Tibial artery (tissue), 4 donors: ENCODE data around the gene NUF2.

Source experiments
- DNase-seq, 2 donors: peaks; one replicate each; pipeline ENCODE4 v3.0.0-alpha.2; 2019
- H3K27ac ChIP-seq, 2 donors: fragments of 200-600 bp; sonication (generic) in 1 of 2; 1 replicate in 1 of 2; 2 replicates in 1 of 2; pipeline ENCODE4 v1.5.1; 2018 to 2019; ENCODE audit warnings: mild to moderate bottlenecking in 1 of 2
- H3K27me3 ChIP-seq, 2 donors: fragments of 200-600 bp; sonication (generic) in 1 of 2; one replicate each; pipeline versions ENCODE4 v1.5.1 to v1.6.0; 2016 to 2019
- H3K36me3 ChIP-seq, 3 donors: fragments of 200-600 bp; sonication (generic) in 2 of 3; one replicate each; pipeline ENCODE4 v1.5.1; 2016 to 2019; ENCODE audit warnings: mild to moderate bottlenecking in 2 of 3
- H3K4me1 ChIP-seq, 4 donors: fragments of 200-600 bp; sonication (generic) in 2 of 4; 1 replicate in 3 of 4; 2 replicates in 1 of 4; pipeline ENCODE4 v1.5.1; 2016 to 2019
- H3K4me3 ChIP-seq, 2 donors: fragments of 200-600 bp; sonication (generic) in 1 of 2; 1 replicate in 1 of 2; 2 replicates in 1 of 2; pipeline ENCODE4 v1.5.1; 2018 to 2019; ENCODE audit warnings: mild to moderate bottlenecking in 2 of 2
- H3K9me3 ChIP-seq, 3 donors: fragments of 200-600 bp; sonication (generic) in 1 of 3; one replicate each; pipeline ENCODE4 v1.5.1; 2016 to 2019
- CTCF ChIP-seq, 2 experiments: fragments of 200-600 bp in 1 of 2; fragments of 450-650 bp in 1 of 2; IDR thresholded peaks; one replicate each; pipeline ENCODE4 v1.5.1; 2017 to 2019; ENCODE audit warnings: antibody characterized with exemption in 2 of 2, mild to moderate bottlenecking in 1 of 2, moderate library complexity in 1 of 2
- intact Hi-C: fragments of 100-400 bp; cut with DNase I; formaldehyde crosslinking; loops from one replicate; pipeline ENCODE4 v1.15.0; 2023; ENCODE audit warnings: low total_unique reads

The NUF2 gene

GRCh38 chr1:163378554-163378953 is 56.8 kb downstream of the NUF2 start:
- Histone ChIP-seq H3K27me3 (no peaks in the 10 kb centered on the region), H3K4me1 (no peaks in the 10 kb centered on the region), H3K4me3 (no peak overlapping the region), H3K9me3 (no peaks in the 10 kb centered on the region), H3K36me3 (no peaks in the 10 kb centered on the region), H3K27ac (no peak overlapping the region)
- TF ChIP-seq CTCF (IDR thresholded peaks at IDR 0.05): no peak
- intact Hi-C loops: no loop called here
- no peak for DNase-seq

- intact Hi-C loops: no loop called here
- DNase-seq: no peak
- Histone ChIP-seq H3K27ac (no peak overlapping the region), H3K27me3 (no peaks in the 10 kb centered on the region), H3K9me3 (no peaks in the 10 kb centered on the region), H3K36me3 (no peaks in the 10 kb centered on the region), H3K4me1 (no peaks in the 10 kb centered on the region), H3K4me3 (no peak overlapping the region)
- no peak for TF ChIP-seq CTCF (IDR thresholded peaks at IDR 0.05)
Observed at GRCh38 chr1:163379801-163380200, 58.0 kb downstream of the NUF2 start.

- H3K4me3 ChIP-seq: no peak overlapping the region
- DNase-seq: no peak
- intact Hi-C loops: no loop called here
- H3K9me3 ChIP-seq: no peaks in the 10 kb centered on the region
- H3K27me3 ChIP-seq: no peaks in the 10 kb centered on the region
- no peak for TF ChIP-seq CTCF (IDR thresholded peaks at IDR 0.05)
- H3K4me1 ChIP-seq: no peaks in the 10 kb centered on the region
- H3K27ac ChIP-seq: no peak overlapping the region
- H3K36me3 ChIP-seq: no peaks in the 10 kb centered on the region
Observed at GRCh38 chr1:163381487-163382184, 59.9 kb downstream of the NUF2 start.

- H3K27ac ChIP-seq: no peak overlapping the region
- no peaks in the 10 kb centered on the region for H3K27me3 ChIP-seq
- H3K9me3 ChIP-seq: no peaks in the 10 kb centered on the region
- intact Hi-C loops: no loop called here
- no peak for DNase-seq
- no peaks in the 10 kb centered on the region for H3K36me3 ChIP-seq
- H3K4me3 ChIP-seq: no peak overlapping the region
- H3K4me1 ChIP-seq: no peaks in the 10 kb centered on the region
- no peak for TF ChIP-seq CTCF (IDR thresholded peaks at IDR 0.05)
Observed at GRCh38 chr1:163382395-163382794, 60.6 kb downstream of the NUF2 start.

DNA sequence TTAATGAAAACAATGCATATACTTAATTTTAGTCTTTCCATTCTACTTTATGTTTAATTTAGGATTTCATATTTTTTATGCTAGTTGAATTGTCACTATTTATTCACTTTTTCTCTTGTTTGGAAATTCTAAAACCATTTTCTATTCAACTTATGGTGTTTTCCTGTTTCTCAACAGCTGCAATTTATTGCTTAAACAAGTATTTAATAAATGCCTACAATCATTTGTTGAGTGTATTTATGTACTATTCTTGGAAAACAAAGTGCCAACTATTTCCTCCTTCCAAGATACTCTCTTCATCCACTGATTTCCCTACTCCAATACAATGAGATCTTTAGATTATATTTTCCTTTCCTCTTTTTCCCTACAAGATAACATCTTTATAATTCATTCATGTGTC is 65.4 kb downstream of the NUF2 start:
- H3K27me3 ChIP-seq: no peaks in the 10 kb centered on the region
- no peaks in the 10 kb centered on the region for H3K4me1 ChIP-seq
- H3K27ac ChIP-seq: no peak overlapping the region
- intact Hi-C loops: no loop called here
- no peak overlapping the region for H3K4me3 ChIP-seq
- no peaks in the 10 kb centered on the region for H3K36me3 ChIP-seq
- TF ChIP-seq CTCF (IDR thresholded peaks at IDR 0.05): no peak
- H3K9me3 ChIP-seq: no peaks in the 10 kb centered on the region
- DNase-seq: no peak

DNA sequence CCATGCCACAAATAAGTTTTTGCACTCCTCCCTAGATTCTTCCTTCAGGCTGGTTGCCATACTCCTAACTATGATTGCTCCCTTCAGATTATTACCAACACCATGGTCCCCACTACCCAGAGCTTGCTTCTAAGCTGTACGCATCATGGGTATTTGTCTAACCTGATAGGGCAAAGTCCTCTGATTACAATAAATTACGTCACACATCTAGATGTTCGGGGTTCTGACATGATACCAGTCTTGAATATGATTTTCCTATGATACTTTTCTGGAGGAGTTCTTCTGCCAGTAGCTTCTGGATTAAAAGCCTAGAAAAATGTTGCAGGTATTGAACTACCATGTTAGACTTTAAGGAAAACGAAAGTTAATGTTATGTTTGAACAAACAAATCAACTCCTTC is 67.2 kb downstream of the NUF2 start:
- intact Hi-C loops: no loop called here
- no peak overlapping the region for H3K4me3 ChIP-seq
- H3K36me3 ChIP-seq: no peaks in the 10 kb centered on the region
- no peaks in the 10 kb centered on the region for H3K9me3 ChIP-seq
- H3K27me3 ChIP-seq: no peaks in the 10 kb centered on the region
- no peak overlapping the region for H3K27ac ChIP-seq
- DNase-seq: no peak
- no peaks in the 10 kb centered on the region for H3K4me1 ChIP-seq
- TF ChIP-seq CTCF (IDR thresholded peaks at IDR 0.05): no peak
